HEK293 (cell line): ENCODE results near the gene SLC16A5.

Experiments
- FEZF1 ChIP-seq: fragments of 450-650 bp; formaldehyde crosslinking; IDR thresholded peaks from 2 replicates; pipeline ENCODE4 v1.5.1; 2016; ENCODE audit warnings: missing biosample characterization, missing genetic modification characterization
- GLIS2 ChIP-seq: fragments of 450-650 bp; formaldehyde crosslinking; IDR thresholded peaks from 2 replicates; pipeline ENCODE4 v1.5.1; 2016; ENCODE audit warnings: missing biosample characterization, missing genetic modification characterization
- INSM2 ChIP-seq: fragments of 450-650 bp; formaldehyde crosslinking; IDR thresholded peaks from 2 replicates; pipeline ENCODE4 v1.5.1; 2016; ENCODE audit warnings: missing biosample characterization, missing genetic modification characterization
- ZBTB20 ChIP-seq: fragments of 450-650 bp; formaldehyde crosslinking; IDR thresholded peaks from 2 replicates; pipeline ENCODE4 v1.5.1; 2016; ENCODE audit warnings: missing biosample characterization, missing genetic modification characterization
- ZBTB49 ChIP-seq: fragments of 450-650 bp; formaldehyde crosslinking; IDR thresholded peaks from 2 replicates; pipeline ENCODE4 v1.5.1; 2016; ENCODE audit warnings: missing biosample characterization, missing genetic modification characterization, low read depth
- ZFP41 ChIP-seq: fragments of 450-650 bp; formaldehyde crosslinking; IDR thresholded peaks from 2 replicates; pipeline ENCODE4 v1.5.1; 2016; ENCODE audit warnings: missing biosample characterization, missing genetic modification characterization, borderline replicate concordance
- ZFP69B ChIP-seq: fragments of 450-650 bp; formaldehyde crosslinking; IDR thresholded peaks from 2 replicates; pipeline ENCODE4 v1.5.1; 2016; ENCODE audit warnings: missing biosample characterization, missing genetic modification characterization
- ZNF10 ChIP-seq: fragments of 450-650 bp; formaldehyde crosslinking; IDR thresholded peaks from 2 replicates; pipeline ENCODE4 v1.5.1; 2017; ENCODE audit warnings: missing biosample characterization, missing genetic modification characterization
- ZNF155 ChIP-seq: fragments of 450-650 bp; formaldehyde crosslinking; IDR thresholded peaks from 2 replicates; pipeline ENCODE4 v1.5.1; 2016; ENCODE audit warnings: missing biosample characterization, missing genetic modification characterization
- ZNF280C ChIP-seq: fragments of 450-650 bp; formaldehyde crosslinking; IDR thresholded peaks from 2 replicates; pipeline ENCODE4 v1.5.1; 2016; ENCODE audit warnings: missing biosample characterization, missing genetic modification characterization
- ZNF292 ChIP-seq: fragments of 450-650 bp; formaldehyde crosslinking; IDR thresholded peaks from 2 replicates; pipeline ENCODE4 v1.5.1; 2016; ENCODE audit warnings: low read depth, missing biosample characterization, missing genetic modification characterization, borderline replicate concordance
- ZNF423 ChIP-seq: fragments of 450-650 bp; formaldehyde crosslinking; IDR thresholded peaks from 2 replicates; pipeline ENCODE4 v1.5.1; 2016; ENCODE audit warnings: missing biosample characterization, missing genetic modification characterization
- ZNF473 ChIP-seq: fragments of 450-650 bp; formaldehyde crosslinking; IDR thresholded peaks from 2 replicates; pipeline ENCODE4 v1.5.1; 2017; ENCODE audit warnings: missing biosample characterization, missing genetic modification characterization
- ZNF518A ChIP-seq: fragments of 450-650 bp; formaldehyde crosslinking; conservative IDR thresholded peaks from 2 replicates; pipeline ENCODE4 v1.5.1; 2016; ENCODE audit warnings: low read depth, missing biosample characterization, missing genetic modification characterization
- ZNF529 ChIP-seq: fragments of 450-650 bp; formaldehyde crosslinking; IDR thresholded peaks from 2 replicates; pipeline ENCODE4 v1.5.1; 2017; ENCODE audit warnings: missing genetic modification characterization, missing biosample characterization; ENCODE audit not compliant: insufficient replicate concordance
- ZNF558 ChIP-seq: fragments of 450-650 bp; formaldehyde crosslinking; IDR thresholded peaks from 2 replicates; pipeline ENCODE4 v1.5.1; 2016; ENCODE audit warnings: missing biosample characterization, missing genetic modification characterization
- ZNF580 ChIP-seq: fragments of 450-650 bp; formaldehyde crosslinking; IDR thresholded peaks from 2 replicates; pipeline ENCODE4 v1.5.1; 2016; ENCODE audit warnings: missing biosample characterization, missing genetic modification characterization
- ZNF623 ChIP-seq: fragments of 450-650 bp; formaldehyde crosslinking; IDR thresholded peaks from 2 replicates; pipeline ENCODE4 v1.5.1; 2016; ENCODE audit warnings: missing biosample characterization, missing genetic modification characterization
- ZNF629 ChIP-seq: fragments of 450-650 bp; formaldehyde crosslinking; IDR thresholded peaks from 2 replicates; pipeline ENCODE4 v1.5.1; 2017; ENCODE audit warnings: missing biosample characterization, missing genetic modification characterization
- ZNF639 ChIP-seq: fragments of 450-650 bp; formaldehyde crosslinking; IDR thresholded peaks from 2 replicates; pipeline ENCODE4 v1.5.1; 2016; ENCODE audit warnings: missing biosample characterization, missing genetic modification characterization
- ZNF645 ChIP-seq: fragments of 450-650 bp; formaldehyde crosslinking; IDR thresholded peaks from 2 replicates; pipeline ENCODE4; 2016; ENCODE audit warnings: missing biosample characterization, missing genetic modification characterization
- ZNF654 ChIP-seq: fragments of 450-650 bp; formaldehyde crosslinking; IDR thresholded peaks from 2 replicates; pipeline ENCODE4 v1.5.1; 2016; ENCODE audit warnings: low read depth, missing biosample characterization, missing genetic modification characterization
- ZNF830 ChIP-seq: fragments of 450-650 bp; IDR thresholded peaks from 2 replicates; pipeline ENCODE4 v1.5.0; 2018; ENCODE audit warnings: missing biosample characterization, missing genetic modification characterization, low read depth, mild to moderate bottlenecking, moderate library complexity
- ZSCAN30 ChIP-seq: fragments of 450-650 bp; IDR thresholded peaks from 2 replicates; pipeline ENCODE4 v1.5.1; 2018; ENCODE audit warnings: missing biosample characterization, mild to moderate bottlenecking, missing genetic modification characterization, moderate library complexity

Gene SLC16A5

GRCh38 chr17:75105126-75106080 is 17.6 kb downstream of the SLC16A5 start (continued):
- TF ChIP-seq ZNF645 (tag by site-specific recombination) (peak; percentile 94; the same call in 1 of the 2 replicates), ZFP69B (peak; percentile 84), ZNF473 (tag by site-specific recombination) (no peak), GLIS2 (tag by site-specific recombination) (peak; percentile 40; the same call in 1 of the 2 replicates), ZNF155 (tag by site-specific recombination) (no peak), ZSCAN30 (tag by site-specific recombination) (peak; percentile 89; the same call in 1 of the 2 replicates), ZNF423 (tag by site-specific recombination) (peak; percentile 94), ZNF623 (tag by site-specific recombination) (no peak), ZNF558 (tag by site-specific recombination) (peak; percentile 30; the same call in 1 of the 2 replicates), ZNF580 (tag by site-specific recombination) (peak; percentile 95), ZNF292 (tag by site-specific recombination) (no peak), ZNF654 (tag by site-specific recombination) (0 out of 2 replicates have a peak, but pooled peaks have one; percentile 5), ZNF280C (tag by site-specific recombination) (no peak), ZNF830 (tag by site-specific recombination) (no peak), FEZF1 (tag by site-specific recombination) (peak; percentile 96), ZNF518A (tag by site-specific recombination) (peak; percentile 42; the same call in 1 of the 2 replicates), ZNF529 (tag by site-specific recombination) (no peak), ZNF10 (tag by site-specific recombination) (peak; percentile 99), ZBTB20 (tag by site-specific recombination) (peak; percentile 75), ZBTB49 (peak; percentile 61; the same call in 1 of the 2 replicates), ZFP41 (tag by site-specific recombination) (no peak), ZNF629 (tag by site-specific recombination) (peak; percentile 93), ZNF639 (tag by site-specific recombination) (peak; percentile 81), INSM2 (tag by site-specific recombination) (peak; percentile 79)
